ENCODE results near the gene VWA8. TPM values are rescaled to one million over a fixed set of nuclear protein-coding genes. Genes with fewer than 3 reads are reported as not detected.

Gene VWA8
- total RNA-seq, 1 donor from 2014 or later: 33.4 TPM

- Histone ChIP-seq H3K36me3 (no peaks in the 10 kb centered on the region), H3K4me1 (no peaks in the 10 kb centered on the region), H3K9me3 (no peaks in the 10 kb centered on the region), H3K27ac (no peak overlapping the region), H3K4me3 (no peak overlapping the region), H3K27me3 (no peaks in the 10 kb centered on the region)
- DNase-seq (ENCODE audit: extremely low spot score in 2 of 2): no peak
- intact Hi-C loops (cut with DNase I): no loop called here
- TF ChIP-seq CTCF (IDR thresholded peaks at IDR 0.05) (no peak), POLR2AphosphoS5 (IDR thresholded peaks at IDR 0.05; ENCODE audit: insufficient read depth in 1 of 2, low read depth in 1 of 2) (no peak), POLR2A (IDR thresholded peaks at IDR 0.05) (no peak)
These were observed 21.5 kb downstream of the VWA8 start for GRCh38 chr13:41939398-41939797.

- Histone ChIP-seq H3K27ac (no peak overlapping the region), H3K27me3 (no peaks in the 10 kb centered on the region), H3K4me3 (no peak overlapping the region), H3K9me3 (no peaks in the 10 kb centered on the region), H3K36me3 (no peaks in the 10 kb centered on the region), H3K4me1 (no peaks in the 10 kb centered on the region)
- no peak for DNase-seq (ENCODE audit: extremely low spot score in 2 of 2)
- no peak for TF ChIP-seq POLR2AphosphoS5 (IDR thresholded peaks at IDR 0.05; ENCODE audit: insufficient read depth in 1 of 2, low read depth in 1 of 2)
- TF ChIP-seq CTCF (IDR thresholded peaks at IDR 0.05): no peak
- no peak for TF ChIP-seq POLR2A (IDR thresholded peaks at IDR 0.05)
- intact Hi-C loops (cut with DNase I): no loop called here
These were observed 22.0 kb downstream of the VWA8 start for GRCh38 chr13:41938918-41939317.

GRCh38 chr13:41937388-41937787, 23.5 kb downstream of the VWA8 start:
- Histone ChIP-seq H3K27ac (no peak overlapping the region), H3K27me3 (no peaks in the 10 kb centered on the region), H3K4me1 (no peaks in the 10 kb centered on the region), H3K36me3 (no peaks in the 10 kb centered on the region), H3K4me3 (no peak overlapping the region), H3K9me3 (no peaks in the 10 kb centered on the region)
- intact Hi-C loops (cut with DNase I): no loop called here
- TF ChIP-seq CTCF (IDR thresholded peaks at IDR 0.05) (no peak), POLR2A (IDR thresholded peaks at IDR 0.05) (no peak), POLR2AphosphoS5 (IDR thresholded peaks at IDR 0.05; ENCODE audit: insufficient read depth in 1 of 2, low read depth in 1 of 2) (no peak)
- DNase-seq (ENCODE audit: extremely low spot score in 2 of 2): no peak

- Histone ChIP-seq H3K9me3 (no peaks in the 10 kb centered on the region), H3K36me3 (peaks cover 0 to 2% of the 10 kb centered on the region in 2 donors), H3K4me3 (no peak overlapping the region), H3K4me1 (no peaks in the 10 kb centered on the region), H3K27ac (no peak overlapping the region), H3K27me3 (no peaks in the 10 kb centered on the region)
- TF ChIP-seq CTCF (IDR thresholded peaks at IDR 0.05) (no peak), POLR2AphosphoS5 (IDR thresholded peaks at IDR 0.05; ENCODE audit: insufficient read depth in 1 of 2, low read depth in 1 of 2) (no peak), POLR2A (IDR thresholded peaks at IDR 0.05) (no peak)
- intact Hi-C loops (cut with DNase I): no loop called here
- no peak for DNase-seq (ENCODE audit: extremely low spot score in 2 of 2)
These were observed 25.4 kb downstream of the VWA8 start for GRCh38 chr13:41935501-41935900.

- peaks cover 0 to 3% of the 10 kb centered on the region in 2 donors for H3K36me3 ChIP-seq
These were observed 25.9 kb downstream of the VWA8 start for GRCh38 chr13:41934994-41935393.

More at GRCh38 chr13:41934994-41935393, 25.9 kb downstream of the VWA8 start:
- H3K27ac ChIP-seq: no peak overlapping the region
- no peaks in the 10 kb centered on the region for H3K27me3 ChIP-seq
- no peak for TF ChIP-seq POLR2AphosphoS5 (IDR thresholded peaks at IDR 0.05; ENCODE audit: insufficient read depth in 1 of 2, low read depth in 1 of 2)
- no peak for TF ChIP-seq POLR2A (IDR thresholded peaks at IDR 0.05)
- no peak for TF ChIP-seq CTCF (IDR thresholded peaks at IDR 0.05)
- intact Hi-C loops (cut with DNase I): no loop called here
- DNase-seq (ENCODE audit: extremely low spot score in 2 of 2): no peak
- H3K9me3 ChIP-seq: no peaks in the 10 kb centered on the region
- no peak overlapping the region for H3K4me3 ChIP-seq
- H3K4me1 ChIP-seq: no peaks in the 10 kb centered on the region
